Measurements from ENCODE around the gene DYNLRB2. TPM values are rescaled to one million over a fixed set of nuclear protein-coding genes. Genes with fewer than 3 reads are reported as not detected.

The DYNLRB2 gene
- total and polyA plus RNA-seq, 4 donors = 0.58 to 0.92 TPM; not detected in 2

- DNase-seq (ENCODE audit: low spot score) = no peak
Observed at GRCh38 chr16:80512593-80512853, 28.3 kb upstream of the DYNLRB2 start.

GRCh38 chr16:80515374-80515773 lies 25.4 kb upstream of the DYNLRB2 start:
- no peaks in the 10 kb centered on the region for H3K27me3 ChIP-seq (ENCODE audit: control insufficient read depth in 4 of 4, insufficient read depth in 4 of 4, low read length in 3 of 4)
- no peaks in the 10 kb centered on the region for H3K4me1 ChIP-seq (ENCODE audit: control insufficient read depth in 4 of 4, insufficient read depth in 4 of 4, low read length in 3 of 4)
- H3K36me3 ChIP-seq (ENCODE audit: control insufficient read depth in 4 of 4, insufficient read depth in 3 of 4, low read depth in 1 of 4, low read length in 3 of 4) = no peaks in the 10 kb centered on the region
- 96% methylated on average over 5 of the region's 5 CpGs for WGBS
- H3K27ac ChIP-seq (ENCODE audit: low read depth in 1 of 2, low read length in 2 of 2) = no peak overlapping the region
- no peak overlapping the region for H3K4me3 ChIP-seq (ENCODE audit: low read depth in 1 of 3, low read length in 3 of 3)
- no peaks in the 10 kb centered on the region for H3K9me3 ChIP-seq (ENCODE audit: control insufficient read depth in 4 of 4, low read length in 3 of 4)
- no peak for DNase-seq (ENCODE audit: low spot score)
- TF ChIP-seq HNF4G (IDR thresholded peaks at IDR 0.05) (no peak), ATF3 (IDR thresholded peaks at IDR 0.05) (no peak), GABPA (IDR thresholded peaks at IDR 0.05 in 1 of 2, conservative IDR thresholded peaks at IDR 0.05 in 1 of 2) (no peak), ZBTB33 (IDR thresholded peaks at IDR 0.05) (no peak), CTCF (IDR thresholded peaks at IDR 0.05; ENCODE audit: low read depth, low read length, missing input control) (no peak), MAX (IDR thresholded peaks at IDR 0.05) (no peak), FOXA1 (IDR thresholded peaks at IDR 0.05) (no peak), FOXA2 (IDR thresholded peaks at IDR 0.05) (no peak), JUND (IDR thresholded peaks at IDR 0.05) (no peak), TAF1 (conservative IDR thresholded peaks at IDR 0.05) (no peak), RXRA (IDR thresholded peaks at IDR 0.05) (no peak), RAD21 (IDR thresholded peaks at IDR 0.05) (no peak), YY1 (IDR thresholded peaks at IDR 0.05) (no peak), EGR1 (IDR thresholded peaks at IDR 0.05; ENCODE audit: low read depth in 2 of 2) (no peak), REST (IDR thresholded peaks at IDR 0.05) (no peak)
- no peak overlapping the region for H3K9ac ChIP-seq (ENCODE audit: low read depth in 1 of 2, low read length in 2 of 2)

More at GRCh38 chr16:80512593-80512853, 28.3 kb upstream of the DYNLRB2 start:
- no peaks in the 10 kb centered on the region for H3K27me3 ChIP-seq (ENCODE audit: control insufficient read depth in 4 of 4, insufficient read depth in 4 of 4, low read length in 3 of 4)
- WGBS = 84% methylated on average over 1 of the region's 1 CpG
- TF ChIP-seq NR2F2 (IDR thresholded peaks at IDR 0.05) = no peak
- TF ChIP-seq EGR1 (IDR thresholded peaks at IDR 0.05; ENCODE audit: low read depth in 2 of 2) = no peak
- TF ChIP-seq GABPA (IDR thresholded peaks at IDR 0.05 in 1 of 2, conservative IDR thresholded peaks at IDR 0.05 in 1 of 2) = no peak
- TF ChIP-seq JUND (IDR thresholded peaks at IDR 0.05) = no peak
- TF ChIP-seq YY1 (IDR thresholded peaks at IDR 0.05) = no peak
- no peak for TF ChIP-seq SP1 (IDR thresholded peaks at IDR 0.05)
- TF ChIP-seq FOXA1 (IDR thresholded peaks at IDR 0.05) = no peak
- no peaks in the 10 kb centered on the region for H3K4me1 ChIP-seq (ENCODE audit: control insufficient read depth in 4 of 4, insufficient read depth in 4 of 4, low read length in 3 of 4)
- H3K27ac ChIP-seq (ENCODE audit: low read depth in 1 of 2, low read length in 2 of 2) = no peak overlapping the region
- H3K4me3 ChIP-seq (ENCODE audit: low read depth in 1 of 3, low read length in 3 of 3) = no peak overlapping the region
- H3K9me3 ChIP-seq (ENCODE audit: control insufficient read depth in 4 of 4, low read length in 3 of 4) = no peaks in the 10 kb centered on the region
- H3K36me3 ChIP-seq (ENCODE audit: control insufficient read depth in 4 of 4, insufficient read depth in 3 of 4, low read depth in 1 of 4, low read length in 3 of 4) = no peaks in the 10 kb centered on the region
- no peak overlapping the region for H3K9ac ChIP-seq (ENCODE audit: low read depth in 1 of 2, low read length in 2 of 2)
